Ascending aorta (tissue), 2 donors: ENCODE results near the gene SAMM50. TPM values are rescaled to one million over a fixed set of nuclear protein-coding genes. Genes with fewer than 3 reads are reported as not detected.

Experiments
- DNase-seq, 2 donors: peaks; one replicate each; pipeline ENCODE4 v3.0.0-alpha.2; 2019; ENCODE audit warnings: low spot score in 2 of 2
- H3K27ac ChIP-seq, 2 donors: fragments of 200-600 bp; sonication (generic); one replicate each; pipeline ENCODE4 v1.5.1; 2016 to 2017; ENCODE audit warnings: mild to moderate bottlenecking in 1 of 2
- H3K27me3 ChIP-seq: fragments of 200-600 bp; sonication (generic); one replicate; pipeline ENCODE4 v1.5.1; 2017
- H3K36me3 ChIP-seq, 2 donors: fragments of 200-600 bp; sonication (generic); one replicate each; pipeline ENCODE4 v1.5.1; 2016
- H3K4me1 ChIP-seq, 2 donors: fragments of 200-600 bp; sonication (generic); one replicate each; pipeline ENCODE4 v1.5.1; 2016 to 2017; ENCODE audit warnings: mild to moderate bottlenecking in 1 of 2
- H3K4me3 ChIP-seq, 2 donors: fragments of 200-600 bp; sonication (generic); one replicate each; pipeline ENCODE4 v1.5.1; 2016 to 2017; ENCODE audit warnings: mild to moderate bottlenecking in 1 of 2
- H3K9me3 ChIP-seq, 2 donors: fragments of 200-600 bp; sonication (generic); one replicate each; pipeline ENCODE4 v1.5.1; 2016
- CTCF ChIP-seq, 3 experiments: fragments of 200-600 bp in 2 of 3; fragments of 450-650 bp in 1 of 3; sonication (generic) in 2 of 3; IDR thresholded peaks; one replicate each; pipeline ENCODE4 v1.5.1; 2016 to 2019; ENCODE audit warnings: antibody characterized with exemption in 3 of 3, mild to moderate bottlenecking in 1 of 3, moderate library complexity in 1 of 3
- intact Hi-C: fragments of 100-400 bp; cut with DNase I; formaldehyde crosslinking; loops from one replicate; pipeline ENCODE4 v1.15.1; 2023
- total RNA-seq: library from RNA; depleted of rRNA; stranded (reverse); fragments of >200 nt; gene quantifications from one replicate; pipeline ENCODE4 v1.1.0, GENCODE V29; 2016

SAMM50 gene
- total RNA-seq, 1 donor from 2014 or later, result 23.6 TPM

- no peak for DNase-seq
- H3K4me3 ChIP-seq, result no peak overlapping the region
- H3K4me1 ChIP-seq, result peaks cover 0 to 3% of the 10 kb centered on the region in 2 donors
- no peaks in the 10 kb centered on the region for H3K36me3 ChIP-seq
- no peak for TF ChIP-seq CTCF (IDR thresholded peaks at IDR 0.05)
- no peak overlapping the region for H3K27ac ChIP-seq
- no peaks in the 10 kb centered on the region for H3K9me3 ChIP-seq
- intact Hi-C loops, result no loop called here
- no peaks in the 10 kb centered on the region for H3K27me3 ChIP-seq
These were observed 65.7 kb downstream of the SAMM50 start for GRCh38 chr22:44020981-44021380.

GRCh38 chr22:44023404-44024287 is 68.4 kb downstream of the SAMM50 start:
- H3K4me1 ChIP-seq, result peaks cover 0 to 3% of the 10 kb centered on the region in 2 donors
- no peak for TF ChIP-seq CTCF (IDR thresholded peaks at IDR 0.05)
- H3K4me3 ChIP-seq, result peak overlapping the region; percentile 65 to 80
- H3K9me3 ChIP-seq, result no peaks in the 10 kb centered on the region
- H3K36me3 ChIP-seq, result no peaks in the 10 kb centered on the region
- peak overlapping the region in 1 of 2 donors; percentile 40 for H3K27ac ChIP-seq
- peak in 1 of 2 donors; percentile 67 for DNase-seq
- intact Hi-C loops, result no loop called here
- H3K27me3 ChIP-seq, result no peaks in the 10 kb centered on the region

GRCh38 chr22:44024288-44024921 is 69.2 kb downstream of the SAMM50 start, which contains the start of gene PARVB:
PARVB (plus strand) TSS chr22:44024302; CDS start chr22:44024340, 38 bp downstream.
- no peak for DNase-seq
- TF ChIP-seq CTCF (IDR thresholded peaks at IDR 0.05), result no peak
- Histone ChIP-seq H3K9me3 (no peaks in the 10 kb centered on the region), H3K4me3 (peak within 1 kb of the TSS; percentile 65 to 80), H3K27ac (peak within 1 kb of the TSS; percentile 61 to 84), H3K4me1 (peaks cover 0 to 3% of the 10 kb centered on the region in 2 donors), H3K36me3 (no peaks in the 10 kb centered on the region), H3K27me3 (no peaks in the 10 kb centered on the region)
- intact Hi-C loops, result no loop called here

- TF ChIP-seq CTCF (IDR thresholded peaks at IDR 0.05), result no peak
- no peaks in the 10 kb centered on the region for H3K9me3 ChIP-seq
- peak overlapping the region; percentile 61 to 84 for H3K27ac ChIP-seq
- peak overlapping the region; percentile 65 to 80 for H3K4me3 ChIP-seq
- H3K36me3 ChIP-seq, result no peaks in the 10 kb centered on the region
- peaks cover 0 to 3% of the 10 kb centered on the region in 2 donors for H3K4me1 ChIP-seq
- no peaks in the 10 kb centered on the region for H3K27me3 ChIP-seq
- peak; percentile 21 to 69 for DNase-seq
- intact Hi-C loops, result no loop called here
These were observed 70.2 kb downstream of the SAMM50 start for GRCh38 chr22:44025171-44026065.

GRCh38 chr22:44026066-44026629 is 70.9 kb downstream of the SAMM50 start:
- DNase-seq, result no peak
- intact Hi-C loops, result no loop called here
- H3K4me1 ChIP-seq, result peaks cover 0 to 3% of the 10 kb centered on the region in 2 donors
- no peak for TF ChIP-seq CTCF (IDR thresholded peaks at IDR 0.05)
- H3K9me3 ChIP-seq, result no peaks in the 10 kb centered on the region
- no peaks in the 10 kb centered on the region for H3K36me3 ChIP-seq
- peak overlapping the region in 1 of 2 donors; percentile 5 for H3K4me3 ChIP-seq
- peak overlapping the region; percentile 61 to 84 for H3K27ac ChIP-seq
- no peaks in the 10 kb centered on the region for H3K27me3 ChIP-seq
